K562 (cell line): ENCODE measurements around the gene RPUSD1. TPM values are rescaled to one million over a fixed set of nuclear protein-coding genes. Genes with fewer than 3 reads are reported as not detected.

Source experiments
- ATAC-seq: fragments of 200-7000 bp; cut with Tn5 transposase; 3 replicates; pipeline ENCODE4 v1.9.1; 2020; ENCODE audit warnings: moderate library complexity
- BruUV-seq: library from RNA; stranded (reverse); fragments of 400-500 nt; replicated peaks from 2 replicates; lab custom pipeline; 2021; lab: Mats Ljungman, UMichigan
- CTCF ChIA-PET: fragments of 300-600 bp; formaldehyde crosslinking; extraction: SDS; loops from one replicate; lab custom pipeline; 2021; ENCODE audit warnings: low intra/inter-chr PET ratio; lab: Yijun Ruan, JAX
- POLR2A ChIA-PET: fragments of 300-600, 350-650 bp; sonication (Branson Sonifier 250); formaldehyde crosslinking; extraction: SDS; loops from one replicate; lab custom pipeline; 2021; ENCODE audit warnings: antibody characterized with exemption, inconsistent platforms; lab: Yijun Ruan, JAX
- DNase-seq, 4 experiments: peaks; one replicate each; pipeline versions ENCODE4 v3.0.0 to v3.0.0-alpha.2; 2011 to 2018; ENCODE audit warnings: low spot score in 3 of 4, mixed read lengths in 3 of 4; ENCODE audit errors: extremely low read depth in 1 of 4
- FAIRE-seq: peaks from 2 replicates; lab custom pipeline; 2011; peaks lifted over from hg19 to GRCh38; lab: Jason Lieb, UNC
- H2AFZ ChIP-seq: 2 replicates; pipeline ENCODE4 v1.6.0; 2011; ENCODE audit warnings: low read depth, low read length, control low read depth, inconsistent platforms
- H3K27ac ChIP-seq: fragments of 200-600 bp; 3 replicates; pipeline ENCODE4 v1.8.0; 2011; ENCODE audit warnings: low read depth, mild to moderate bottlenecking, control low read depth, inconsistent platforms, low read length, moderate library complexity, mixed read lengths; ENCODE audit errors: extremely low read depth
- H3K27me3 ChIP-seq, 2 experiments: fragments of 300-600 bp in 1 of 2; 2 replicates in 1 of 2; 3 replicates in 1 of 2; pipeline versions ENCODE4 v1.6.0 to v1.8.0; 2011; ENCODE audit warnings: inconsistent platforms in 2 of 2, low read length in 2 of 2, mild to moderate bottlenecking in 1 of 2, mixed read lengths in 1 of 2, moderate library complexity in 1 of 2; ENCODE audit not compliant: control insufficient read depth in 2 of 2, insufficient read depth in 2 of 2
- H3K36me3 ChIP-seq: fragments of 300-600 bp; 3 replicates; pipeline ENCODE4 v1.8.0; 2011; ENCODE audit warnings: mild to moderate bottlenecking, low read length, inconsistent platforms; ENCODE audit not compliant: control insufficient read depth, insufficient read depth
- H3K4me1 ChIP-seq, 2 experiments: fragments of 200-600 bp in 1 of 2; replicated peaks in 1 of 2; 2 replicates in 1 of 2; 3 replicates in 1 of 2; pipeline versions ENCODE4 v1.5.1 to v1.8.0; 2011; ENCODE audit warnings: inconsistent platforms in 2 of 2, low read length in 2 of 2, mild to moderate bottlenecking in 1 of 2, mixed read lengths in 1 of 2, moderate library complexity in 1 of 2; ENCODE audit not compliant: control insufficient read depth in 2 of 2, insufficient read depth in 2 of 2
- H3K4me2 ChIP-seq: 2 replicates; pipeline ENCODE4 v1.6.1; 2011; ENCODE audit warnings: low read length, control low read depth, inconsistent platforms, mixed read lengths; ENCODE audit not compliant: insufficient read depth
- H3K4me3 ChIP-seq: fragments of 200-600 bp; sonication (generic), shearing (Covaris generic); 2 replicates; pipeline ENCODE4 v1.5.1; 2016; ENCODE audit warnings: control low read depth, inconsistent platforms
- H3K79me2 ChIP-seq: fragments of 200-600 bp; 3 replicates; pipeline ENCODE4 v1.8.0; 2011; ENCODE audit warnings: low read length, inconsistent platforms; ENCODE audit not compliant: control insufficient read depth, insufficient read depth
- H3K9ac ChIP-seq, 2 experiments: 2 replicates each; pipeline versions ENCODE4 v1.6.0 to v1.6.1; 2011; ENCODE audit warnings: low read depth in 2 of 2, low read length in 2 of 2, control low read depth in 1 of 2, inconsistent platforms in 1 of 2, mild to moderate bottlenecking in 1 of 2, mixed read lengths in 1 of 2; ENCODE audit not compliant: insufficient read depth in 1 of 2
- H3K9me1 ChIP-seq: one replicate; pipeline ENCODE4 v1.6.0; 2011; ENCODE audit warnings: inconsistent platforms, mild to moderate bottlenecking, low read length, moderate library complexity; ENCODE audit not compliant: control insufficient read depth, insufficient read depth
- H3K9me3 ChIP-seq: replicated peaks from 2 replicates; pipeline ENCODE4 v1.5.1; 2011; ENCODE audit warnings: low read depth, low read length, inconsistent platforms; ENCODE audit not compliant: control insufficient read depth, insufficient read depth
- H4K20me1 ChIP-seq: replicated peaks from 2 replicates; pipeline ENCODE4 v1.6.1; 2011; ENCODE audit warnings: low read length, inconsistent platforms, mixed read lengths; ENCODE audit not compliant: control insufficient read depth, insufficient read depth
- CBX3 ChIP-seq, 2 experiments: IDR thresholded peaks; 1 replicate in 1 of 2; 2 replicates in 1 of 2; pipeline ENCODE4 v1.6.1; 2012; ENCODE audit warnings: inconsistent platforms in 2 of 2, low read length in 2 of 2, borderline replicate concordance in 1 of 2, control low read depth in 1 of 2
- CBX5 ChIP-seq: IDR thresholded peaks from 2 replicates; pipeline ENCODE4 v1.6.1; 2014; ENCODE audit warnings: low read depth, borderline replicate concordance
- TRIM28 ChIP-seq: fragments of 450-650 bp; IDR thresholded peaks from 2 replicates; pipeline ENCODE4 v1.6.1; 2017
- YBX1 ChIP-seq: fragments of 450-650 bp; IDR thresholded peaks from 2 replicates; pipeline ENCODE4 v1.7.1; 2016; ENCODE audit warnings: mild to moderate bottlenecking
- YY1 ChIP-seq, 3 experiments: IDR thresholded peaks; 2 replicates each; pipeline ENCODE4 v1.6.1; 2011; ENCODE audit warnings: low read length in 2 of 3, mild to moderate bottlenecking in 2 of 3, moderate library complexity in 2 of 3, borderline replicate concordance in 1 of 3, control low read depth in 1 of 3, low read depth in 1 of 3; ENCODE audit not compliant: insufficient read depth in 3 of 3, insufficient replicate concordance in 2 of 3, control insufficient read depth in 1 of 3, insufficient read length in 1 of 3; ENCODE audit errors: extremely low read depth in 1 of 3
- ZNF239 ChIP-seq: fragments of 250-450 bp; sonication (Bioruptor Pico); IDR thresholded peaks from 2 replicates; pipeline ENCODE4 v1.4.0; 2020; ENCODE audit warnings: mild to moderate bottlenecking
- ZNF316 ChIP-seq: fragments of 450-650 bp; IDR thresholded peaks from 2 replicates; pipeline ENCODE4 v1.6.1; 2016
- ZNF507 ChIP-seq: conservative IDR thresholded peaks from 2 replicates; pipeline ENCODE4 v1.6.1; 2017; ENCODE audit warnings: missing genetic modification characterization, missing compliant biosample characterization
- ZNF668 ChIP-seq: fragments of 250-450 bp; sonication (Bioruptor Pico); IDR thresholded peaks from 2 replicates; pipeline ENCODE4 v1.8.0; 2022; ENCODE audit warnings: mild to moderate bottlenecking, inconsistent platforms
- WGBS: fragments of 100-300 bp; shearing (Covaris generic); methylation state at CpG from one replicate; pipeline ENCODE4 v1.1.6; 2016; ENCODE audit warnings: low coverage, mixed read lengths; ENCODE audit not compliant: insufficient coverage; ENCODE audit errors: missing lambda C conversion rate; 5-methylcytosine and 5-hydroxymethylcytosine counted together
- in situ Hi-C: fragments of 300-500 bp; cut with MboI; formaldehyde crosslinking; loops from 4 replicates; pipeline ENCODE4 v1.15.0; 2018; ENCODE audit warnings: inconsistent platforms, mixed read lengths
- intact Hi-C: fragments of 100-400 bp; cut with micrococcal nuclease; formaldehyde crosslinking; loops from 2 replicates; pipeline ENCODE4 v1.14.2; 2022
- polyA plus RNA-seq, 8 experiments: library from polyadenylated mRNA; depleted of rRNA in 4 of 8; stranded (reverse) in 5 of 8; unstranded in 3 of 8; fragments of >200 nt; fragmentation: Nextera tagmentation in 2 of 8; fragmentation: Illumina TruSeq in 1 of 8; extraction: Ambion mirVana in 2 of 8; extraction: Trizol in 1 of 8; gene quantifications; 2 replicates each; pipeline versions ENCODE4 v1.2.1 to v1.2.3, GENCODE V29; 2011 to 2014; ENCODE audit warnings: inconsistent platforms in 1 of 8, missing spikeins in 1 of 8
- total RNA-seq, 7 experiments: library from RNA; depleted of rRNA in 6 of 7; stranded (reverse); fragments of >200 nt in 6 of 7; fragmentation: Illumina TruSeq in 2 of 7; extraction: Trizol in 2 of 7; gene quantifications; 2 replicates each; pipeline versions ENCODE4 v1.2.1 to v1.2.3, GENCODE V29; 2011 to 2021; ENCODE audit warnings: low replicate concordance in 1 of 7
- TF ChIP-seq, protein P1 (sequence below): fragments of 450-650 bp; IDR thresholded peaks from 2 replicates; pipeline ENCODE4 v1.6.1; 2018; ENCODE audit warnings: mild to moderate bottlenecking, low read depth; ENCODE audit not compliant: partially characterized antibody
- TF ChIP-seq, protein P2 (sequence below): fragments of 450-650 bp; IDR thresholded peaks from 2 replicates; pipeline ENCODE4 v1.6.1; 2018; ENCODE audit not compliant: partially characterized antibody

Gene RPUSD1
- total and polyA plus RNA-seq, 9 of the 15 experiments (the other 6 are each of a cell fraction or from before 2014, with no cell fraction given) = 0.45 to 56.6 (median 12.0) TPM

- TF ChIP-seq ZNF316 = 0 out of 2 replicates have a peak, but pooled peaks have one; percentile 38
- TF ChIP-seq CBX3 (IDR thresholded peaks at IDR 0.05; ENCODE audit: borderline replicate concordance in 1 of 2, low read length in 2 of 2) = peak in 1 of 2 experiments; percentile 94; a peak in 2 of 3 replicates
- TF ChIP-seq ZNF239 = peak; percentile 93
- TF ChIP-seq ZNF668 = no peak
- peak in 1 of 3 experiments; percentile 18 for TF ChIP-seq YY1 (IDR thresholded peaks at IDR 0.05; ENCODE audit: borderline replicate concordance in 1 of 3, control insufficient read depth in 1 of 3, extremely low read depth in 1 of 3, insufficient read depth in 3 of 3, insufficient read length in 1 of 3, insufficient replicate concordance in 2 of 3, low read depth in 1 of 3, low read length in 2 of 3)
- no peak for TF ChIP-seq YBX1
- peak; percentile 63; the same call in 1 of the 2 replicates for TF ChIP-seq CBX5
- TF ChIP-seq, protein P1, sequence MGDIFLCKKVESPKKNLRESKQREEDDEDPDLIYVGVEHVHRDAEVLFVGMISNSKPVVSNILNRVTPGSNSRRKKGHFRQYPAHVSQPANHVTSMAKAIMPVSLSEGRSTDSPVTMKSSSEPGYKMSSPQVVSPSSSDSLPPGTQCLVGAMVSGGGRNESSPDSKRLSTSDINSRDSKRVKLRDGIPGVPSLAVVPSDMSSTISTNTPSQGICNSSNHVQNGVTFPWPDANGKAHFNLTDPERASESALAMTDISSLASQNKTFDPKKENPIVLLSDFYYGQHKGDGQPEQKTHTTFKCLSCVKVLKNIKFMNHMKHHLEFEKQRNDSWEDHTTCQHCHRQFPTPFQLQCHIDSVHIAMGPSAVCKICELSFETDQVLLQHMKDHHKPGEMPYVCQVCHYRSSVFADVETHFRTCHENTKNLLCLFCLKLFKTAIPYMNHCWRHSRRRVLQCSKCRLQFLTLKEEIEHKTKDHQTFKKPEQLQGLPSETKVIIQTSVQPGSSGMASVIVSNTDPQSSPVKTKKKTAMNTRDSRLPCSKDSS = peak; percentile 76
- TF ChIP-seq, protein P2, sequence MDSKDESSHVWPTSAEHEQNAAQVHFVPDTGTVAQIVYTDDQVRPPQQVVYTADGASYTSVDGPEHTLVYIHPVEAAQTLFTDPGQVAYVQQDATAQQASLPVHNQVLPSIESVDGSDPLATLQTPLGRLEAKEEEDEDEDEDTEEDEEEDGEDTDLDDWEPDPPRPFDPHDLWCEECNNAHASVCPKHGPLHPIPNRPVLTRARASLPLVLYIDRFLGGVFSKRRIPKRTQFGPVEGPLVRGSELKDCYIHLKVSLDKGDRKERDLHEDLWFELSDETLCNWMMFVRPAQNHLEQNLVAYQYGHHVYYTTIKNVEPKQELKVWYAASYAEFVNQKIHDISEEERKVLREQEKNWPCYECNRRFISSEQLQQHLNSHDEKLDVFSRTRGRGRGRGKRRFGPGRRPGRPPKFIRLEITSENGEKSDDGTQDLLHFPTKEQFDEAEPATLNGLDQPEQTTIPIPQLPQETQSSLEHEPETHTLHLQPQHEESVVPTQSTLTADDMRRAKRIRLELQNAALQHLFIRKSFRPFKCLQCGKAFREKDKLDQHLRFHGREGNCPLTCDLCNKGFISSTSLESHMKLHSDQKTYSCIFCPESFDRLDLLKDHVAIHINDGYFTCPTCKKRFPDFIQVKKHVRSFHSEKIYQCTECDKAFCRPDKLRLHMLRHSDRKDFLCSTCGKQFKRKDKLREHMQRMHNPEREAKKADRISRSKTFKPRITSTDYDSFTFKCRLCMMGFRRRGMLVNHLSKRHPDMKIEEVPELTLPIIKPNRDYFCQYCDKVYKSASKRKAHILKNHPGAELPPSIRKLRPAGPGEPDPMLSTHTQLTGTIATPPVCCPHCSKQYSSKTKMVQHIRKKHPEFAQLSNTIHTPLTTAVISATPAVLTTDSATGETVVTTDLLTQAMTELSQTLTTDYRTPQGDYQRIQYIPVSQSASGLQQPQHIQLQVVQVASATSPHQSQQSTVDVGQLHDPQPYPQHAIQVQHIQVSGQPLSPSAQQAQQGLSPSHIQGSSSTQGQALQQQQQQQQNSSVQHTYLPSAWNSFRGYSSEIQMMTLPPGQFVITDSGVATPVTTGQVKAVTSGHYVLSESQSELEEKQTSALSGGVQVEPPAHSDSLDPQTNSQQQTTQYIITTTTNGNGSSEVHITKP = no peak
- 0 out of 2 replicates have a peak, but pooled peaks have one; percentile 37 for TF ChIP-seq ZNF507 (tag)
- peak; percentile 47; the same call in 1 of the 2 replicates for TF ChIP-seq TRIM28
These were observed 48.0 kb upstream of the RPUSD1 start for GRCh38 chr16:836221-836620.

More at GRCh38 chr16:836221-836620, 48.0 kb upstream of the RPUSD1 start:
- Histone ChIP-seq H3K4me3 (no peak overlapping the region), H2AFZ (no peak overlapping the region), H3K79me2 (no peaks in the 10 kb centered on the region), H3K9me1 (no peaks in the 10 kb centered on the region), H3K4me2 (no peak overlapping the region), H3K36me3 (no peaks in the 10 kb centered on the region), H3K27me3 (peaks cover 16 to 53% of the 10 kb centered on the region in 2 experiments; a peak in 4 of 5 replicates), H4K20me1 (no peaks in the 10 kb centered on the region), H3K9me3 (peaks cover 1% of the 10 kb centered on the region; the same call in 1 of the 2 replicates), H3K4me1 (peaks cover 0 to 27% of the 10 kb centered on the region in 2 experiments; a peak in 2 of 5 replicates), H3K9ac (no peak overlapping the region), H3K27ac (no peak overlapping the region)
- no peak for ATAC-seq
- in situ Hi-C loops = no loop called here
- no peak for DNase-seq
- no peak for FAIRE-seq
- ChIA-PET POLR2A (no interaction called here), CTCF (no interaction called here)
- no TSS peak for BruUV-seq
- WGBS = 1% methylated on average over 4 of the region's 4 CpGs
- intact Hi-C loops = no loop called here
